HepG2 (cell line): ENCODE results near the gene DDN. TPM values are rescaled to one million over a fixed set of nuclear protein-coding genes. Genes with fewer than 3 reads are reported as not detected.

Experiments
- ATAC-seq: fragments of 200-7000 bp; cut with Tn5 transposase; 3 replicates; pipeline ENCODE4 v1.9.1; 2020; ENCODE audit warnings: mild to moderate bottlenecking, moderate library complexity
- BruUV-seq: library from RNA; stranded (reverse); fragments of 400-500 nt; replicated peaks from 2 replicates; lab custom pipeline; 2021; lab: Mats Ljungman, UMichigan
- CTCF ChIA-PET: fragments of 300-600 bp; formaldehyde crosslinking; extraction: SDS; loops from one replicate; lab custom pipeline; 2021; ENCODE audit warnings: low total read pairs, inconsistent platforms, low intra/inter-chr PET ratio; lab: Yijun Ruan, JAX
- POLR2A ChIA-PET: fragments of 350-600 bp; sonication (Branson Sonifier 250); formaldehyde crosslinking; loops from one replicate; lab custom pipeline; 2020; ENCODE audit warnings: antibody characterized with exemption, inconsistent platforms; lab: Yijun Ruan, JAX
- DNase-seq: peaks from one replicate; pipeline ENCODE4 v3.0.0-alpha.2; 2015; ENCODE audit warnings: low spot score
- FAIRE-seq: peaks from 3 replicates; lab custom pipeline; 2011; peaks lifted over from hg19 to GRCh38; lab: Jason Lieb, UNC
- H2AFZ ChIP-seq: one replicate; pipeline ENCODE4 v1.6.1; 2011; ENCODE audit warnings: low read length, inconsistent platforms
- H3K27ac ChIP-seq: fragments of 300-600 bp; 3 replicates; pipeline ENCODE4 v1.8.0; 2011; ENCODE audit warnings: mixed run types, mild to moderate bottlenecking, mixed read lengths, low read length, inconsistent platforms; ENCODE audit not compliant: insufficient read depth; ENCODE audit errors: extremely low read length
- H3K27me3 ChIP-seq, 2 experiments: fragments of 200-600 bp in 1 of 2; 2 replicates in 1 of 2; 3 replicates in 1 of 2; pipeline versions ENCODE4 v1.6.0 to v1.8.0; 2011; ENCODE audit warnings: low read length in 2 of 2, mild to moderate bottlenecking in 2 of 2, moderate library complexity in 2 of 2, inconsistent platforms in 1 of 2; ENCODE audit not compliant: insufficient read depth in 2 of 2, control insufficient read depth in 1 of 2
- H3K36me3 ChIP-seq, 2 experiments: fragments of 200-600 bp in 1 of 2; replicated peaks in 1 of 2; 2 replicates in 1 of 2; 3 replicates in 1 of 2; pipeline versions ENCODE4 v1.5.1 to v1.8.0; 2011; ENCODE audit warnings: low read length in 2 of 2, inconsistent platforms in 1 of 2; ENCODE audit not compliant: insufficient read depth in 2 of 2, control insufficient read depth in 1 of 2
- H3K4me1 ChIP-seq: 2 replicates; pipeline ENCODE4 v1.5.1; 2012; ENCODE audit warnings: low read length, inconsistent platforms; ENCODE audit not compliant: insufficient read depth
- H3K4me2 ChIP-seq: 2 replicates; pipeline ENCODE4 v1.6.0; 2011; ENCODE audit warnings: low read depth, low read length, inconsistent platforms
- H3K4me3 ChIP-seq, 3 experiments: fragments of 200-600 bp in 1 of 3; sonication (generic), shearing (Covaris generic) in 1 of 3; replicated peaks in 1 of 3; 2 replicates each; pipeline ENCODE4 v1.5.1; 2011 to 2016; ENCODE audit warnings: low read length in 3 of 3, inconsistent platforms in 2 of 3, low read depth in 2 of 3, mild to moderate bottlenecking in 2 of 3, control low read depth in 1 of 3, mixed read lengths in 1 of 3; ENCODE audit not compliant: insufficient read depth in 1 of 3
- H3K79me2 ChIP-seq: one replicate; pipeline ENCODE4 v1.6.1; 2011; ENCODE audit warnings: low read length, inconsistent platforms; ENCODE audit not compliant: insufficient read depth
- H3K9ac ChIP-seq: 2 replicates; pipeline ENCODE4 v1.6.0; 2011; ENCODE audit warnings: mild to moderate bottlenecking, low read depth, low read length, inconsistent platforms; ENCODE audit not compliant: insufficient read depth
- H3K9me3 ChIP-seq: 2 replicates; pipeline ENCODE4 v1.5.1; 2012; ENCODE audit warnings: mild to moderate bottlenecking, low read length
- H4K20me1 ChIP-seq: 2 replicates; pipeline ENCODE4 v1.6.0; 2011; ENCODE audit warnings: inconsistent platforms, mild to moderate bottlenecking, low read length, moderate library complexity; ENCODE audit not compliant: insufficient read depth
- DBP ChIP-seq: sonication (generic); formaldehyde crosslinking; IDR thresholded peaks from 2 replicates; pipeline ENCODE4 v1.4.0; 2020; ENCODE audit warnings: missing genetic modification reagents; ENCODE audit errors: not compliant biosample characterization
- E2F2 ChIP-seq: sonication (generic); formaldehyde crosslinking; IDR thresholded peaks from 2 replicates; pipeline ENCODE4 v1.4.0; 2020; ENCODE audit warnings: missing genetic modification reagents, borderline replicate concordance
- KLF12 ChIP-seq: sonication (generic); formaldehyde crosslinking; IDR thresholded peaks from 2 replicates; pipeline ENCODE4 v1.4.0; 2020; ENCODE audit warnings: missing genetic modification reagents, borderline replicate concordance
- PHF5A ChIP-seq: IDR thresholded peaks from one replicate; pipeline ENCODE4 v1.6.1; 2018; ENCODE audit warnings: low read depth, missing genetic modification reagents; ENCODE audit not compliant: unreplicated experiment
- RARA ChIP-seq: IDR thresholded peaks from 2 replicates; pipeline ENCODE4 v1.6.1; 2016; ENCODE audit warnings: missing genetic modification reagents, missing compliant biosample characterization
- ZNF143 ChIP-seq: sonication (generic); formaldehyde crosslinking; IDR thresholded peaks from 2 replicates; pipeline ENCODE4 v1.4.0; 2020; ENCODE audit warnings: missing genetic modification reagents
- ZNF501 ChIP-seq: sonication (generic); formaldehyde crosslinking; IDR thresholded peaks from 2 replicates; pipeline ENCODE4 v1.5.1; 2020; ENCODE audit warnings: mild to moderate bottlenecking, moderate library complexity, missing genetic modification reagents
- ZNF766 ChIP-seq: sonication (generic); formaldehyde crosslinking; IDR thresholded peaks from 2 replicates; pipeline ENCODE4 v1.5.0; 2020; ENCODE audit warnings: missing genetic modification reagents, borderline replicate concordance
- ZNF777 ChIP-seq: sonication (generic); formaldehyde crosslinking; IDR thresholded peaks from 2 replicates; pipeline ENCODE4 v1.4.0; 2020; ENCODE audit warnings: missing genetic modification reagents
- WGBS: methylation state at CpG from one replicate; pipeline ENCODE4 v1.1.6; 2017; ENCODE audit warnings: low lambda C conversion rate; 5-methylcytosine and 5-hydroxymethylcytosine counted together
- in situ Hi-C: cut with HindIII; loops from 2 replicates; pipeline ENCODE4 v1.10.0; 2017; ENCODE audit warnings: low pct_unique_long_range_greater_than_20kb; ENCODE audit not compliant: extremely low pct_ligation_motif_present
- intact Hi-C: fragments of 100-400 bp; cut with micrococcal nuclease; formaldehyde crosslinking; loops from one replicate; pipeline ENCODE4 v1.10.0; 2022; ENCODE audit not compliant: unreplicated experiment
- polyA plus RNA-seq, 8 experiments: library from polyadenylated mRNA; depleted of rRNA in 3 of 8; stranded (reverse) in 7 of 8; unstranded in 1 of 8; fragments of >200 nt; fragmentation: Illumina TruSeq in 4 of 8; extraction: Trizol in 4 of 8; gene quantifications; 2 replicates each; pipeline versions ENCODE4 v1.2.1 to v1.2.3, GENCODE V29; 2011 to 2016; ENCODE audit warnings: low read depth in 4 of 8, missing spikeins in 1 of 8, mixed read lengths in 1 of 8; ENCODE audit not compliant: insufficient read depth in 1 of 8
- total RNA-seq, 5 experiments: library from RNA; depleted of rRNA; stranded (reverse); fragments of >200 nt; fragmentation: Illumina TruSeq; extraction: Trizol; gene quantifications; 2 replicates each; pipeline ENCODE4 v1.2.3, GENCODE V29; 2016; ENCODE audit warnings: low read depth in 1 of 5
- TF ChIP-seq, protein P1 (sequence below): sonication (generic); formaldehyde crosslinking; conservative IDR thresholded peaks from 2 replicates; pipeline ENCODE4 v1.8.0; 2022; ENCODE audit warnings: mild to moderate bottlenecking, moderate library complexity, missing genetic modification reagents
- TF ChIP-seq, protein P2 (sequence below): sonication (generic); formaldehyde crosslinking; IDR thresholded peaks from 2 replicates; pipeline ENCODE4 v1.8.0; 2022; ENCODE audit warnings: missing genetic modification reagents, mild to moderate bottlenecking, borderline replicate concordance
- TF ChIP-seq, protein P3 (sequence below), 2 experiments: sonication (generic) in 1 of 2; formaldehyde crosslinking in 1 of 2; IDR thresholded peaks; 2 replicates each; pipeline versions ENCODE4 v1.4.0 to v1.6.1; 2018 to 2020; ENCODE audit warnings: missing genetic modification reagents in 2 of 2, borderline replicate concordance in 1 of 2, low read depth in 1 of 2, mild to moderate bottlenecking in 1 of 2, missing biosample characterization in 1 of 2

Gene DDN
- total and polyA plus RNA-seq, 2 of the 13 experiments (the other 11 are each of a cell fraction or from before 2014, with no cell fraction given): 0.24 to 0.53 TPM

GRCh38 chr12:48980953-48981756, 18.0 kb downstream of the DDN start (continued):
- TF ChIP-seq, protein P1, sequence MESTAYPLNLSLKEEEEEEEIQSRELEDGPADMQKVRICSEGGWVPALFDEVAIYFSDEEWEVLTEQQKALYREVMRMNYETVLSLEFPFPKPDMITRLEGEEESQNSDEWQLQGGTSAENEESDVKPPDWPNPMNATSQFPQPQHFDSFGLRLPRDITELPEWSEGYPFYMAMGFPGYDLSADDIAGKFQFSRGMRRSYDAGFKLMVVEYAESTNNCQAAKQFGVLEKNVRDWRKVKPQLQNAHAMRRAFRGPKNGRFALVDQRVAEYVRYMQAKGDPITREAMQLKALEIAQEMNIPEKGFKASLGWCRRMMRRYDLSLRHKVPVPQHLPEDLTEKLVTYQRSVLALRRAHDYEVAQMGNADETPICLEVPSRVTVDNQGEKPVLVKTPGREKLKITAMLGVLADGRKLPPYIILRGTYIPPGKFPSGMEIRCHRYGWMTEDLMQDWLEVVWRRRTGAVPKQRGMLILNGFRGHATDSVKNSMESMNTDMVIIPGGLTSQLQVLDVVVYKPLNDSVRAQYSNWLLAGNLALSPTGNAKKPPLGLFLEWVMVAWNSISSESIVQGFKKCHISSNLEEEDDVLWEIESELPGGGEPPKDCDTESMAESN (CRISPR knock-in tag): 0 out of 2 replicates have a peak, but pooled peaks have one; percentile 16
- TF ChIP-seq ZNF143 (CRISPR knock-in tag): no peak
- TF ChIP-seq E2F2 (CRISPR knock-in tag): no peak
- peak; percentile 95 for TF ChIP-seq ZNF777 (CRISPR knock-in tag)

DNA sequence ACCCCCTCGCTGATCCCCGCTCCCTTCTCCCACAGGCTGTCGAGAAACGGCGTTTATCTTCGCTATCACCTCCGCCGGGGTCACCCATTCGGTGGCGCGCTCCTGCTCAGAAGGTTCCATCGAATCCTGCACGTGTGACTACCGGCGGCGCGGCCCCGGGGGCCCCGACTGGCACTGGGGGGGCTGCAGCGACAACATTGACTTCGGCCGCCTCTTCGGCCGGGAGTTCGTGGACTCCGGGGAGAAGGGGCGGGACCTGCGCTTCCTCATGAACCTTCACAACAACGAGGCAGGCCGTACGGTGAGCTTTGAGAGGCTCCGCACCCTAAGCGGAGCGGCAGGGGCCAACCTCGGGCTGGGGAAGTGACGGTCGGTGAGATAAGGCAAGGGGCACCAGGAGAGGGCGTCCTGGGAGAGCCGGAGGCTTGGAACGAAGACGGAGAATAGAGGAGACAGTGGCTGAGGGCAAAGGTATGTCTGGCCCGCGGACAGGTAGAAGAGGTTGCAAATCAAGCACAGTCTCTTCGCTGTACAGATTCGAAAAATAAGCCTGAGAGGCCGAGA, 18.7 kb downstream of the DDN start:
- Histone ChIP-seq H3K27me3 (peaks cover 32 to 76% of the 10 kb centered on the region in 2 experiments), H3K9me3 (no peaks in the 10 kb centered on the region), H4K20me1 (no peaks in the 10 kb centered on the region), H3K9ac (no peak overlapping the region), H3K36me3 (no peaks in the 10 kb centered on the region), H3K4me3 (peak overlapping the region; percentile 34 to 69 (median 51)), H3K4me1 (peaks cover 44% of the 10 kb centered on the region), H2AFZ (no peak overlapping the region), H3K4me2 (peak overlapping the region; percentile 70), H3K79me2 (no peaks in the 10 kb centered on the region), H3K27ac (no peak overlapping the region)
- CTCF ChIA-PET: interaction anchor here (1.2 kb wide), 2 partner anchors 14 to 15 kb away, joined by 3 to 4 read pairs; no protein-coding TSS in a partner anchor
- FAIRE-seq (no peak), ATAC-seq (peak; percentile 49), DNase-seq (no peak)
- intact Hi-C loops (no loop called here), in situ Hi-C loops (no loop called here)
- no TSS peak for BruUV-seq
- WGBS: 4% methylated on average over 14 of the region's 46 CpGs
- POLR2A ChIA-PET: interaction anchor here (1.3 kb wide), 1 partner anchor 18 kb away, joined by 3 read pairs; no protein-coding TSS in a partner anchor
- TF ChIP-seq ZNF766 (CRISPR knock-in tag) (peak; percentile 57; the same call in 1 of the 2 replicates), ZNF501 (CRISPR knock-in tag) (no peak), PHF5A (CRISPR knock-in tag) (no peak), KLF12 (CRISPR knock-in tag) (0 out of 2 replicates have a peak, but pooled peaks have one; percentile 43), RARA (CRISPR knock-in tag) (no peak), DBP (no peak)
- TF ChIP-seq, protein P2, sequence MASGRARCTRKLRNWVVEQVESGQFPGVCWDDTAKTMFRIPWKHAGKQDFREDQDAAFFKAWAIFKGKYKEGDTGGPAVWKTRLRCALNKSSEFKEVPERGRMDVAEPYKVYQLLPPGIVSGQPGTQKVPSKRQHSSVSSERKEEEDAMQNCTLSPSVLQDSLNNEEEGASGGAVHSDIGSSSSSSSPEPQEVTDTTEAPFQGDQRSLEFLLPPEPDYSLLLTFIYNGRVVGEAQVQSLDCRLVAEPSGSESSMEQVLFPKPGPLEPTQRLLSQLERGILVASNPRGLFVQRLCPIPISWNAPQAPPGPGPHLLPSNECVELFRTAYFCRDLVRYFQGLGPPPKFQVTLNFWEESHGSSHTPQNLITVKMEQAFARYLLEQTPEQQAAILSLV (CRISPR knock-in tag): no peak
- TF ChIP-seq, protein P3, sequence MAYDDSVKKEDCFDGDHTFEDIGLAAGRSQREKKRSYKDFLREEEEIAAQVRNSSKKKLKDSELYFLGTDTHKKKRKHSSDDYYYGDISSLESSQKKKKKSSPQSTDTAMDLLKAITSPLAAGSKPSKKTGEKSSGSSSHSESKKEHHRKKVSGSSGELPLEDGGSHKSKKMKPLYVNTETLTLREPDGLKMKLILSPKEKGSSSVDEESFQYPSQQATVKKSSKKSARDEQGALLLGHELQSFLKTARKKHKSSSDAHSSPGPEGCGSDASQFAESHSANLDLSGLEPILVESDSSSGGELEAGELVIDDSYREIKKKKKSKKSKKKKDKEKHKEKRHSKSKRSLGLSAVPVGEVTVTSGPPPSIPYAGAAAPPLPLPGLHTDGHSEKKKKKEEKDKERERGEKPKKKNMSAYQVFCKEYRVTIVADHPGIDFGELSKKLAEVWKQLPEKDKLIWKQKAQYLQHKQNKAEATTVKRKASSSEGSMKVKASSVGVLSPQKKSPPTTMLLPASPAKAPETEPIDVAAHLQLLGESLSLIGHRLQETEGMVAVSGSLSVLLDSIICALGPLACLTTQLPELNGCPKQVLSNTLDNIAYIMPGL (CRISPR knock-in tag; IDR thresholded peaks at IDR 0.05; ENCODE audit: borderline replicate concordance in 1 of 2, low read depth in 1 of 2): peak; percentile 38 to 41; a peak in 3 of 4 replicates
